GM19463 (cell line): Measurements from ENCODE around the gene AUP1.

ENCODE experiments used
- ATAC-seq: cut with Tn5 transposase; IDR thresholded peaks from one replicate; pipeline ENCODE4 v1.9.1; 2021; ENCODE audit warnings: mild to moderate bottlenecking, moderate library complexity; ENCODE audit not compliant: unreplicated experiment

The AUP1 gene

DNA sequence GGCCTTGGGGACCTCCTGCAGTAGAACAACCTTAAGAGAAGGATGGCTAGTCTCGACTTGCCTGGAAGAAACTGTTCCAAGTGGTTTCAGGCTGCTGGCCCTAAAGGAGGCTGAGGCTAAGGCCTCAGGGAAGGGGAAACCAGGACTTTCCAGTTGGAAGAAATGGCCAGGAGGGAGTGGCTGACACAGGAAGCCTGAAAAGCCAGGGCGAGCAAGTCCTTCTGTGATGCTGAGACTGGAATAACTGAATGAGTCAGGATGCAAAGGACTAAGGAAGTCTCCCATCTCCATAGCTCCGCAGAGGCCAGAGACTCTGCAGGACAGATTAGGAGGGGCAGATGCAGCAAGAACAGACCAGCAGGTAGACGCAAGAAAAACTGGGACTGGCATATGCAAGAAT lies 7.6 kb upstream of the AUP1 start:
- ATAC-seq: no peak

DNA sequence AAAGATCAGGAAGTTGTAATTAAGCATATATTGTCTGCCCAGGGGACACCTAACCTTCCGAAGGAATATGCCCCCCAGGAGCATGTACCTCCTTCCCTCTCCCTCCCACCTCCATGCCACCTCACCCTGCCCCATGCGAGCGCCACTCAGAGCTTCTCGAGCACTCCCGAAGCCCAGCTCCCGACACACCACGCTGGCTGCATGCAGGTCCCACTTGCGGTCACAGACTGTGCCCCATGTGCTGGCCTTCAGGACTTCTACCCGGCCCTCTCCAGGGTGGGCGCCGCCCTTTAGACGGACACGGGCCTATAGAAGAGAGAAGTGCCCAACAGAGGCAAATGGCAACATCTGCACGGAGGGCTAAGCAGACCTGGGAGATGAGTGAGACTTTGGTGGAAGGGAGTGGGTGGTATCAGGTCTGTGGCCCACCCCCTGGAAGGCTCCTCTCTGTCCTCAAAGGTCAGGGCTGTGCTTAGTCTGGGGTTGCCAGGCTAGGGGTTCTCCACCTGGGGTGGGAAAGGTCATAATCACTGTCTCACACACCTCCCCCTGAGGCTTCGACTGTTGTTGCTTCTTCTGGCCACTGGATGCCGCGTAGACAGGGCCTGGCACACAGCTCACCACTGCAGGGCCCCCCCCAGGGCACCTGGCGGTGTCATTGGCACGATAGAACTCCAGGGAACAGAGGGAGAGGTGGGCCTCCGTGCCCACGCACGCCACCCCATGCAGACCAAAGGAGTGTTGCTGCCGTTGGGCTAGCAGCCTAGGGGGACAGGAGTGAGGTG lies 6.9 kb upstream of the AUP1 start:
- ATAC-seq: no peak

DNA sequence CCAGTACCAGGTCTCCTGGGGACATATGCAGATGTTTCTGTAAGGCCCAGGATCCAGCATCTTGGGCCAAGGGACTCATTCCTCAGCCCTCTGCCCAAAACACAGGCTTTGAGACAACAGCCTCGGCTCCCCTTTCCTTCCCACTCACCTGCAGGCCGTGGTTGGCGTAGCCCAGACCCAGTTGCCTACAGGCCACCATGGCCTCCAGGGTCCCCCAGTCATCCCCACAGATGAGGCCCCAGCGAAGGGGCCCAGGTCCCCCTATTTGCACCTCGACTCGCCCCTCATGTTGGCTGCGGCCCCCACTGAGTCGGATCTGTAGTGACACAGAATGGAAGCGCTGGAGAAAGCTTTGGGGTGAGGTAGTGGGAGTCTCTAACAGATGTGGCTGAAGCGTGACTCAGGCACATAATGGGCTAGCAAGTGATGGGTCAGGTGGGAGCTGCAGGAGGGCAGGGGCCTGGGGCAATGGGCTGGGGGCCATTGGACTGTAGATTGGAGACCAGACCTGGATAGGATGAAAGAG lies 6.0 kb upstream of the AUP1 start:
- no peak for ATAC-seq

DNA sequence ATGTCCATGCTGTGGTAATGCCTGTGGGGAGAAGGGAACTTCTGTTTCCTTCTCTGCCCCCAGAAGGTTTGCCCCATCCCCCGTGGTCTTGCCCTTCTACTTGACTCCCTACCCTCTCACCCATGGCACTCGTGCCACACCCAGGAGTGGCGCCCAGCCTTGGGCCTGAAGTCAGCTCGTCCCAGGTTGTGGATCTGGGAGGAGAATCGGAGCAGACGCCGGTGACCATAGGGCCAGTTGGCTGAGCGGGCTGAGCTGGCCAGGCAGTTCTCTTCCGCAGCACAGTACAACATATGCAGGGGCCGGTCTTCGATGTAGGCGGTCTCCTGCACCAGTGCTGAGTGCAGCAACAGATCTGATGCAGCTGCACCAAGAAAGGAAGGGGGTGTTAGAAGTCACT lies 4.9 kb upstream of the AUP1 start:
- ATAC-seq: no peak

DNA sequence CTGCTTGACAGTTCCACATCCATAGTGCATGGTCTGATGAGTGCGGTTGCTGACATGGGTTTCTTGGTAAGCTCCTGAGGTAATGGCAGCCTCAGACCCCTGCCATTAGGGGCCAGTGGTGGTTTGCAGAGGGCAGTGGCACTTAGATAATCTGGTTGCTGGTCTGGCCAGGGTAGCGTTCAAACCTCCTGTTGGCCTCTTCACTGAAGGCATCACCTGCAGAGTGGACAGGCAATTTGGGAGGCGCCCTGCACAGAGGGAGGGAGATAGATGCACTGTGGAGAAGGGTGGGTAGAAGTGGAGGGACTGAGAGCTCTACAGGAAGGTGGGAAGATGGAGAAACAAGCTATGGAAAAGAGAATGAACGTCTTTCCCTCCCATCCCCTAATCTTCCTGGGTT lies 4.0 kb upstream of the AUP1 start:
- no peak for ATAC-seq

DNA sequence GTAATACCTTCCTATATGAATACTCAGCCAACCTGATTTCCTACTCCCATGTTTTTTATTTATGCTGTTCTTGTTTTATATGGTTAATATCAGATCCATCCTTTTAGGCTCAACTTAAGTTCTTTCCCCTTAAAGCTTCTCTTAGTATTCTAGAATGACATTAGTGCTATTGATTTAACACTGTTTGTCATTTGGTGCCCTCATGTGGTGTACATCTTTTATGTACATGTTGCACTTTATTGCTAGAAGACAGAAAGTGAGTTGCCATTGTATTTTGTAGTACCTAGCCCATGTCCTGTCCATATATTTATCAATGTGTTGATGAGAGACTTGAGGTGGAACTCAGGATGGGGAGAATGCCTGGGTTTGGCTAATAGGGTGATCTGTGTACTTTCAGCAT lies 2.7 kb upstream of the AUP1 start:
- no peak for ATAC-seq

DNA sequence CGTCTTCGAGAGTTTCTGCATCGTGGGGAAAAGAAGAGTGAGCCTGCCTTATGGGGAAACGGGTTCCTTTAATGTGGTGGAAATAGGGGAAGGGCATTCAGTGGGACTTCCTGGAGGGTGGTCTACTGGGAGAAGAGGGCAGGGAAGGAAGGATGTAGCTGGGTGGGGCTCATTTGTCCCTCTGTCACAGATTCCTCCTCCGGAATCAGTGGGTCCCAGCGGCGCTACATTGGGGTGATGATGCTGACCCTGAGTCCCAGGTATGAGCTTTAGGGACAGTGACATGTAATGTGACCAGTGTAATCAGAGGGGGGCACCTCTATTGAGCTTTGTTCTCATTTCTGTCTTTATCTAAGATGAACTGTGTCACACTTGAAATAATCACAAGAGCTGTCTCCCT lies 2.2 kb upstream of the AUP1 start:
- ATAC-seq: no peak

DNA sequence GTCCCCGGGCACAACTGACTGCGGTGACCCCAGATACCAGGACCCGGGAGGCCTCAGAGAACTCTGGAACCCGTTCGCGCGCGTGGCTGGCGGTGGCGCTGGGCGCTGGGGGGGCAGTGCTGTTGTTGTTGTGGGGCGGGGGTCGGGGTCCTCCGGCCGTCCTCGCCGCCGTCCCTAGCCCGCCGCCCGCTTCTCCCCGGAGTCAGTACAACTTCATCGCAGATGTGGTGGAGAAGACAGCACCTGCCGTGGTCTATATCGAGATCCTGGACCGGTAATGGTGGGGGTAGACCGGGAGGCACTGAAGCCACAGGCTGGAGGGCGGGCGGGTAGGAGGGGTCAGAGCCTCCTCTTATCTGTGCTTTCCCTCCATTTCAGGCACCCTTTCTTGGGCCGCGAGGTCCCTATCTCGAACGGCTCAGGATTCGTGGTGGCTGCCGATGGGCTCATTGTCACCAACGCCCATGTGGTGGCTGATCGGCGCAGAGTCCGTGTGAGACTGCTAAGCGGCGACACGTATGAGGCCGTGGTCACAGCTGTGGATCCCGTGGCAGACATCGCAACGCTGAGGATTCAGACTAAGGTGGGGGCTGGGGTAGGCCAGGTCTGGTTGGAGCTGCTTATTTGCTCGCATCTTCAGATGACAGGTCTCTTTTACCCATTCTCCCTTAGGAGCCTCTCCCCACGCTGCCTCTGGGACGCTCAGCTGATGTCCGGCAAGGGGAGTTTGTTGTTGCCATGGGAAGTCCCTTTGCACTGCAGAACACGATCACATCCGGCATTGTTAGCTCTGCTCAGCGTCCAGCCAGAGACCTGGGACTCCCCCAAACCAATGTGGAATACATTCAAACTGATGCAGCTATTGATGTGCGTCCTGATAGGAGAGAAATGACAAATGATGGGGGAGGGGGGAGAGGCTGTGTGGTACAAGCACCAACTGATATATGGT lies 1.0 kb upstream of the AUP1 start:
- ATAC-seq: peak; percentile 29

DNA sequence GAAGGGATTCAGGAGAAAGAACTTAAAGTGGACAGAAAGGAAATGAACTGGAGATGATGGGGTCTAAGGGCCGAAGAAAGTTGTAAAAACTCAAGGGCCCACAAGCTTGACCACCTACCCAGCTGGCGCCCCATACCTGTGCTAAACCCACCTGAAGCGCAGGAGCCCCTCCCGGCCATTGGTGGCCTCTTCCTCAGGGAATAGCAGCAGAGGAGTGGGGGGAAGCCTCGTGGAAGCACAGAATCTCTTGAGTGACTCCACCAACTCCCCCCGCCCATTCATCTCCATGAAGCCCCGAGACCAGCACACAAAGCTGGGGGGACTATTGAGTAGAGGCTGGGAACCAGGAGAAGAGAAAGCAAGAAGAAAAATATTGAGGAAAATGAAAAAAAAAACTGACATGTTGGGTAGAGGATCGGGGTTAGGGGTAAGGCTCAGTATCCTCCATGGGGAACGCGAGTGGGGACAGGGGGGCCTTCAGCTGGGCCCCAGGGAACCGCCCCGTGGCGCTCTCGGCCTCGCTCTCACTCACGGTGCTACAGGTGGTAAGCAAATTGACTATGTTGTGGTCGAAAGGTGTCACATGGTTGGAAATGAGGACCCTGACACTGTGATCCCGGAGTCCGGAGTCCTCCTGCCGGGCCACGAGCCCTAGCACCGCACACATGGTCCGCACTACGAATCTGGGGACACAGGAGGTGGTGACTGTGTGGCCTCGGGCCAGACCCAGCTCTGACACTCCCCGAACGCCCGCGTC lies 728 bp downstream of the AUP1 start:
- ATAC-seq: no peak

DNA sequence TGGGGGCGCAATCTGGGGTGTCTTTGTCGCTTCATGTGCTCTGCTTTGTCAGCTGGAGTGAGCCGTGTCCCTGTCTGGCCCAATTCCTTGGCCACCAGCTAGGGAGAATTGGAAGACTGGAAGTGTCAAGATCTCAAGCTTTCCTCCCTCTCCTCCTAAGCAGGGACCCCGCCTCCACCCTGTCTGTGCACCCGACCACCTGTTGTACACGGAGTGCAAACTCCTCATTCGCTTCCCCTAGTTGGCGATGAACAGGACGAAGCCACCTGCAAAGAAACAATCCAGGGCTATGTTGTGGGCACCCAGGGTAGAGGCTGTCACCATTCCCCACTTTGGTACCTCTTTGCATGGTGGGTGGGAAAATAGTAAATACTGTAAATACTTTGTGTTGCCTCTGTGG lies 1.8 kb downstream of the AUP1 start:
- ATAC-seq: no peak

DNA sequence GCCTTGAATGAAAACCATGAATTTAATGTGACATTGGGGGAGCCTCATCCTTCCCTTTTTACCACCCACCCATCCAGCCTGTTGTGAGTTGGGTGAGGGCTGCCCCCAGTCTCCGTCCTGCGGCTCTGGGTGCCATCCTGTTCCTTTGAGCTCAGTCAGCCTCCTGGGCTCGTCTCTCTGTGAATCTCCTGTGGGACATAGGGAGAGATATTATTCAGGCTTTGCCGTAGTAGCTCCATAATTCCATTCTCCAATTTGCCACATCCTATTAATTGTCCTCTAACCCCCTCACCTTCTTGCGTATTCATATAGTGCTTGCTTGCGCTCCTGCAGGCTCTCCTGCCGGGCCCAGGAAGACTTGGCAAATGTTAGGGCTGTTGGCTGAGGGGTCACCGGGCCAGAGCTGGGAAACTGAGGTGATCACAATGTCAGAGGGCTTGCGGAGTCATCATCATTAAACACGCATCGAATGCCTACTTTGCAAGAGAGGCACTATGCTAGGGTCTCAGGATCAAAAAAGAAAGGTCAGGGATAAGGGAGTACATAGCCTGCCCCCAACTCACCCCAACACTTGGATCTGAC lies 2.8 kb downstream of the AUP1 start:
- no peak for ATAC-seq

DNA sequence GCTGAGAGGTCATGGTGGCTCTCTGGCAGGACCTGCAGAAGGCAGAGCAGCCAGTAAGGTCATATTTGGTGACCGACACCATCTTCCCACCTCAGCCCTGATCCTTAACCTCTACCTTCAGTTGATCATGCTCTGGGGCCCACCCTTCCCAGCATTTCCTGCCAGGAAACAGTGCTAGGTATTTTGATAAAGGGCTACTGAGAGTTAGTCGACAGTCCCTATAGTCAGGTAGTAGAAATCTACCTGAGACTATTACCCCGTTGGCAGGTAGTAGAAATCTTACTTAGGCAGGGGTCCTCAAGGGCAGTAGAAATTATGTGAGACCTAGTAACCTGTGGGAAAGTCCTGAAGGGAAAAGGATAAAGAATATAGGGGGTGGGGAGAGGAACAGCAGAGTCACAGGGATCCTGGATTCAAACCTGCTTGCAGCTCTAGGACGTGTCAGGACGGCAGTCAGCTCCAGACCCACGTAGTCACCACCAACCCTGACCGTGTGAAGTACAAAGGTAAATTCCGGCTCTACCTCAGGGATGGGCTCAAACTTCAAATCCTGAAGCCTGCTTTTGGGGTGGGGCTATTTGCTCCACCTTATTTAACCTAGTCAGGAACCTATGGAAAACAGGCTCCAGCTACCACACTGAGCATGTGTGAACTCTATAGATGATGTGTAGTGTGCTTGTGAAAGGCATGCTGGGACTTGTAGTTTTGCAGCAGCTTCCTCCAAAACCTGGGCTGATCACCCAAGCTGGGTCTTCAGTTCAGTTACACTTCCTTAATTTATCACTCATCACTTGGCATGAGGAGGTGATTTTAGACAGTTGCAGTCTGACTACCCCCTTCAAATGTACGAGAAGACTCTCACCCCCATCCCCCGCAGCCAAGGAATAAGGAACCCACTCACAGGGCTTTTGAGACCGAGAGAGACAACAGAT lies 3.5 kb downstream of the AUP1 start, which contains the start of gene DQX1:
TSS of gene DQX1 (minus strand) at position 515 of the 932 bp plus-strand sequence. CDS start at position 13, 502 bp downstream.
- no peak for ATAC-seq

DNA sequence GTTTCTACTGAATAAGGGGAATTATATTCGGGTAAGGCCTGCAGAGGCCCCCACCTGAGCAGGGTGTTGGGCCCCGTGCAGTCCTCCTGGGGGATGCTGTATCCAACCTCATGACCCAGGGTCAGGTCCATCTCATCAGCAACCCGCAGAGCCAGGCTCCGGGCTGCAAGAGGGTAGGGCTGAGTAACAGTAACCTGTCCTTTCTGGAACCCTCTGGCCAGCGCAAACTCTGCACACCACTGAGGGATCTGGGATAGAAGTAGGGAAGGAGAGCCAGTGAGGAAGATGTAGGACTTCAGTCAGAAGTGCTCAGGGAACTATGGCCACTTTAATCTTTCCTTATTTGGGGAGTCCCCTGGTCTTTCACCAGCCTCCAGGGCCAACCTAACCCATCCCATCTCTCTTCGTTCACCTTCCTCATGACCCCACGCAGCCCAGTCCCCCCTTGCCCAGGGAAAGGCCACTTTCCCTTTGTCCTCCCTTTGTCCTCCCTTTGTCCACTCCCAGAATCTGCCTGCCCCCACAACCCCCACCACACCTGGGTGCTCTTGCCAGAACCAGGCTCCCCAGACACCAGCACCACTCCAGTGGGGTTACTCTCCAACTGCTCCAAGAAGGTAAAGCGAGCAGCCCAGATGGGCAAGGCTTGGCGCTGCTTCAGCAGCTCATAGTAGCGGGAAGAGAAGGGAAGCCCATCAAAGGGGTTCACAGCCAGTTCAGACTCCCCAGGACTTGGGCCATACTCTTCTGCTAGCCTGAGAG lies 4.4 kb downstream of the AUP1 start:
- ATAC-seq: no peak

DNA sequence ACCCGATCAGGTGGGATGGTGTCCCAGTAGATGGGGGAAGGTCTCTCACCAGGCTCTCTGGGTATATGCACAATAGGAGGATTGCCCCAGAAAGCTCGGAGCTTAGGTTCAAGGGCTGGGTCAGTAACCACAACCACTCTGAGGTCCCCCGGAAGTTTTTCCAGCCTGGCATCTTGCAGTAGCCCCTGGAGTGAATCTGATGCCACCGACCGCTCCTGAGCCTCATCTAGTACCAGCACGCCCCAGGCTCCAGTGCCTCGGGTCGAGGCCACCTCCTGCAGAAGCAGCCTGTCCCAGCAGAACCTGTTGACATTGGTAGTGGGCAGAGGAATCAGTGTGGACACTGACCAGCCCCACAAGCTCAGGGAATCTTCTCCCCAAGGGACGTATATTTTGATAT lies 5.5 kb downstream of the AUP1 start:
- no peak for ATAC-seq

DNA sequence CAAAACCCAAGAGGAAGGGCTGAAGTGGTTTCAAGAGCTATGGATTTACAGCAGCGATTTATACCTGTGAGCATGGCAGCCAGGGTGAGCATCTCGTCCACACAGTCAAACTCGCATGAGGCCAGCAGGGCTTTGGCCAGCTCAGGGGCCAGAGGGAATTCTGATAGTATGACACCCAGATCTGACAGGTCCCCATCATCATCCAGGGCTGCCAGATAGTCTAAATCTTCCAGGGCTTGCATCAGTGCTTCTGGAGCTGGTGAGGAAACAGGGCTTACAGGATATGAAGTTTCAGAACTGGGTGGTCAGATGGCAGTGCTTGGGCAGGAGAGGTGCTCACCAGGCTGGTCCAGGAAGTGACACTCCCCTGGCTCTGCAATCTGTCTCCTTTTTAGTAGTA lies 7.0 kb downstream of the AUP1 start:
- no peak for ATAC-seq

DNA sequence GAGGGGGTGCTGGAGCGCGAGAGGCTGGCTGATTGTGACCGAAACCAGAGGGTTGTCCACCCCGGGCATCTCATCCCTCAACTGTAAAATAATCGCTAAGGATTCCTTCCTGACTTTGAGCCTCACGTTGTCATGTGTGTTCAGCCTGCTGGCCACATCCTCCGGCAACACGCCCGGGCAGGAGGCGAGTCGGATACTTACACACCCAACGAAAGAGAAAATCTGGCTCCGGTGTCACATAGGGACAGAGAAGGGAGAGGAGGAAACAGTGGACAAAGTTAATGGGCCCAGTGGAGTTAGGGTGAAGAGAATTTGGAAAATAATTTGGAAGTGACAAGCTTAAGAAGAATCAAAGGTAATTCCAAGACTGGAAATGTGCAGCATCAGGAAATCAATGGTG lies 12.9 kb downstream of the AUP1 start:
- ATAC-seq: no peak

DNA sequence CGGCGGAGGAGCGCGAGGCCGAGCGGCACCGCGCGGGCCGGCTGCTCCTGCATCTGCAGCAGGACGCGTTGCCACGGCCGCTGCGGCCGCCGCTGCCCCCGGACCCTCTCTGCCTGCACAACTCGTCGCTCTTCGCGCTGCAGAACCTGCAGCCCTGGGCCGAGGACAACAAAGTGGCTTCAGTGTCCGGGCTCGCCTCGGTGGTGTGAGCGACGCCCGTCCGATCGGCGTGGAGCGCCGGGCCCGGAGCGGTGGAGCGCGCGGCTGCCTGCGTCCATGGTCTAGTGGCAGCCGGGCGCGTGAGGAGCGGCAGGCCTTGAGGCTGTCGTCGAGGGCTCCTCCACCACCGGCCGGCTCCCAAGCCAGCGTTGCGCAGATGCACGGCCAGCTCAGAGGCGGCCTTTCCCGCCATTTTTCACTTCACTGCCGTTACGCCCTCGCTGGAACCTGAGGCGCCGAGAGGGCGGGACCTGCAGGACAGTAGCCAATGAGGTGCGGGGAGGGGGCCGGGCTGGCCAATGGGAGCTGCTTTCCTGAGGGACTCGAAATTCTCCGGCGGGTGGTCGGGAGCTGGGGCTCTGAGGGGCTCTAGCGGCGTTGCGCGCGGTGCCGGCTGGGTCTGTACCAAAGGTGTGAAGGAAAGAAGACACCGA lies 13.4 kb downstream of the AUP1 start:
- peak; percentile 76 for ATAC-seq

DNA sequence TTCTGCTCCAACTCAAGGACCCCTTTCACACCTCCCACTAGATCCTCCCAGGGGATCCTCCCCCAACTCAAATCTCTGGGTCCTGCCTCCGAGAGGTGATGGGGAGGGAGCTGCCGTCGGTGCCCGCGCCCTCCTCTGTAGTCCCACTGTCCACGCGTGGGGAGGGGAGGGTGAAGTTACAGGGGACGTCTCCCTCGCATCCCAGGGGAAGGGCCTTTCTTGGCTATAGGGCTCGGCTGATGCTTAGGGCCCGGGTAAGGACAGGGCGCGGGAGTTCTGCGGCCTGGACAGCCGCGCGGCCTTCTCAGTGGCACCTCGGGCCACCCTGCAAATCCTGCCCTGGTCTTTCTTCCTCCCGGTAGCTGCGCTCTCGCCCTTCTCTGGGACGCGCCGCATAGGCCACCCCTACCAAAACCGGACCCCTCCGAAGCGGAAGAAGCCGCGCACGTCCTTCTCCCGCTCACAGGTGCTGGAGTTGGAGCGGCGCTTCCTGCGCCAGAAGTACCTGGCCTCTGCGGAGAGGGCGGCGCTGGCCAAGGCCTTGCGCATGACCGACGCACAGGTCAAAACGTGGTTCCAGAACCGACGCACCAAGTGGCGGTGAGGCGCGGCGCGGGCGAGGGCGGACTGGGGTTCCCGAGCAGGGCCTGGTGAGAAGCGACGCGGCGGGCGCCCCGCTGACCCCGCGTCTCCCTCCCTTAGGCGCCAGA lies 14.1 kb downstream of the AUP1 start:
- peak; percentile 16 for ATAC-seq
